ENCODE data around the gene NALCN. TPM values are rescaled to one million over a fixed set of nuclear protein-coding genes. Genes with fewer than 3 reads are reported as not detected.

Gene NALCN
- total RNA-seq, 2 donors from 2014 or later: 0.11 TPM; not detected in 1

DNA sequence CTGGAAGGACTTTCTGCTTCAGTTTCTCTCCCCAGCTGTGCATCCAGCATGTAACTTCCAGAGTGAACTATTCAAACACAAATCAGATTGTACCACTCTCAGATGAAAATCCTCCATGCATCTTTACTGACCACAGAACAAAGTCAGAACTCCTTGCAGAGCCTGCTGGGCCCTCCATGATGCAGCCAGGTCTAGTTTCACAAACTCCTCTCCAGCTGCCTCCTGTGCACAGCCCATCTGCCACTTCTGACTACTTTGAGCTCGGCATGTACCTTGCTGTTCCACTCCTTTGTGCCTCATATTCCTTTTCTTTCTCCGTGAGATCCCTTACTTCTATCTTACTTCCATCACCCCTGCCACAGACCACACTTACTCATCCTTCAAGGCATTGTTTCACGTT lies 31.4 kb downstream of the NALCN start:
- Mint-ChIP-seq H3K4me1 (no peaks in the 10 kb centered on the region), H3K27ac (no peak overlapping the region), H3K9me3 (no peaks in the 10 kb centered on the region), H3K27me3 (ENCODE audit: insufficient read depth) (no peaks in the 10 kb centered on the region), H3K36me3 (ENCODE audit: low read depth) (no peaks in the 10 kb centered on the region), H3K4me3 (no peak overlapping the region)
- TF ChIP-seq CTCF (conservative IDR thresholded peaks at IDR 0.05): no peak
- no peaks in the 10 kb centered on the region for H3K9me3 ChIP-seq (ENCODE audit: control insufficient read depth, low read length)
- 81 to 94% methylated on average over 3 of the region's 3 CpGs for WGBS, 2 experiments (ENCODE audit: insufficient coverage in 1 of 2, insufficient read length in 1 of 2)
- no peaks in the 10 kb centered on the region for H3K4me1 ChIP-seq (ENCODE audit: control insufficient read depth, insufficient read depth, low read length)
- no peak for DNase-seq
- H3K9ac ChIP-seq (ENCODE audit: extremely low read depth, low read length, poor library complexity, severe bottlenecking): no peak overlapping the region
- no peaks in the 10 kb centered on the region for H3K27me3 ChIP-seq (ENCODE audit: control insufficient read depth, insufficient read depth, low read length, poor library complexity, severe bottlenecking)
- H3K27ac ChIP-seq (ENCODE audit: low read depth, low read length): no peak overlapping the region
- no peaks in the 10 kb centered on the region for H3K36me3 ChIP-seq (ENCODE audit: control insufficient read depth, insufficient read depth, low read length)
- H3K4me3 ChIP-seq (ENCODE audit: low read length): no peak overlapping the region

DNA sequence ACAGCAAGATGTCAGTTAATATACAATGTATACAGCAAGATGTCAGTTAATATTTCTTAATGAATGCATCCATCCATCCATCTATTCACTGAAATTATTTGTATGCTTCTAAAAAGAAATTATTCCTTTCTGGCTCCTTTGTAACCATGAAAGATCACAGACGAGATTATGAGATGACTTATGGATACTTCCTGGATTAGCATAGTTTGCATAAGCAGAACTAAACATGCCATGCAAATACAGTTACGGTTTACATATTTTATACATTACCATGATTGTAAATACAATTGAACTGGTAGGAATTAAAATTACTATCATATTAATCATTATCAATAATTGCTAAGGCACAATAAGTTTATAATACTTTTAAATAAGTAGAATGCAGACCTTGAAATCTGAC lies 32.7 kb downstream of the NALCN start:
- no peak overlapping the region for H3K9ac ChIP-seq (ENCODE audit: extremely low read depth, low read length, poor library complexity, severe bottlenecking)
- no peaks in the 10 kb centered on the region for H3K27me3 ChIP-seq (ENCODE audit: control insufficient read depth, insufficient read depth, low read length, poor library complexity, severe bottlenecking)
- Mint-ChIP-seq H3K4me3 (no peak overlapping the region), H3K27ac (no peak overlapping the region), H3K9me3 (peaks cover 3% of the 10 kb centered on the region), H3K27me3 (ENCODE audit: insufficient read depth) (no peaks in the 10 kb centered on the region), H3K4me1 (no peaks in the 10 kb centered on the region), H3K36me3 (ENCODE audit: low read depth) (no peaks in the 10 kb centered on the region)
- 0% methylated on average over 1 of the region's 2 CpGs; no CpG with 5 or more reads in 1 of the 2 experiments for WGBS, 2 experiments (ENCODE audit: insufficient coverage in 1 of 2, insufficient read length in 1 of 2)
- no peaks in the 10 kb centered on the region for H3K36me3 ChIP-seq (ENCODE audit: control insufficient read depth, insufficient read depth, low read length)
- no peaks in the 10 kb centered on the region for H3K9me3 ChIP-seq (ENCODE audit: control insufficient read depth, low read length)
- no peak for TF ChIP-seq CTCF (conservative IDR thresholded peaks at IDR 0.05)
- no peak for DNase-seq
- no peak overlapping the region for H3K27ac ChIP-seq (ENCODE audit: low read depth, low read length)
- H3K4me3 ChIP-seq (ENCODE audit: low read length): no peak overlapping the region
- no peaks in the 10 kb centered on the region for H3K4me1 ChIP-seq (ENCODE audit: control insufficient read depth, insufficient read depth, low read length)

- Histone ChIP-seq H3K27me3 (ENCODE audit: control insufficient read depth, insufficient read depth, low read length, poor library complexity, severe bottlenecking) (no peaks in the 10 kb centered on the region), H3K9me3 (ENCODE audit: control insufficient read depth, low read length) (no peaks in the 10 kb centered on the region), H3K9ac (ENCODE audit: extremely low read depth, low read length, poor library complexity, severe bottlenecking) (no peak overlapping the region), H3K4me3 (ENCODE audit: low read length) (no peak overlapping the region), H3K36me3 (ENCODE audit: control insufficient read depth, insufficient read depth, low read length) (no peaks in the 10 kb centered on the region), H3K27ac (ENCODE audit: low read depth, low read length) (no peak overlapping the region), H3K4me1 (ENCODE audit: control insufficient read depth, insufficient read depth, low read length) (no peaks in the 10 kb centered on the region)
- no peak overlapping the region for H3K27ac Mint-ChIP-seq
- 100% methylated on average over 1 of the region's 2 CpGs; no CpG with 5 or more reads in 1 of the 2 experiments for WGBS, 2 experiments (ENCODE audit: insufficient coverage in 1 of 2, insufficient read length in 1 of 2)
- peaks cover 3% of the 10 kb centered on the region for H3K9me3 Mint-ChIP-seq
- no peak for TF ChIP-seq CTCF (conservative IDR thresholded peaks at IDR 0.05)
- H3K4me3 Mint-ChIP-seq: no peak overlapping the region
- no peaks in the 10 kb centered on the region for H3K4me1 Mint-ChIP-seq
- no peak for DNase-seq
- H3K27me3 Mint-ChIP-seq (ENCODE audit: insufficient read depth): no peaks in the 10 kb centered on the region
- H3K36me3 Mint-ChIP-seq (ENCODE audit: low read depth): no peaks in the 10 kb centered on the region
Measured at GRCh38 chr13:101382701-101383100, 33.6 kb downstream of the NALCN start.
